Stomach smooth muscle (tissue), 2 donors: ENCODE results near the gene SMAD3.
A peak's percentile ranks its signal among the peaks of the same experiment; 100 is the strongest.

ENCODE experiments used
- H3K27ac ChIP-seq: one replicate; pipeline ENCODE4 v1.7.0; 2013; ENCODE audit warnings: mild to moderate bottlenecking, low read length, inconsistent platforms
- H3K27me3 ChIP-seq, 2 donors: one replicate each; pipeline ENCODE4 v1.7.0; 2013; ENCODE audit warnings: low read length in 2 of 2; ENCODE audit not compliant: insufficient read depth in 2 of 2, control insufficient read depth in 1 of 2
- H3K36me3 ChIP-seq, 2 donors: one replicate each; pipeline ENCODE4 v1.7.0; 2013; ENCODE audit warnings: low read length in 2 of 2; ENCODE audit not compliant: control insufficient read depth in 2 of 2, insufficient read depth in 2 of 2
- H3K4me1 ChIP-seq: one replicate; pipeline ENCODE4 v1.7.0; 2013; ENCODE audit warnings: low read length; ENCODE audit not compliant: control insufficient read depth, insufficient read depth
- H3K4me3 ChIP-seq, 2 donors: one replicate each; pipeline ENCODE4 v1.7.0; 2013; ENCODE audit warnings: low read length in 2 of 2
- H3K9ac ChIP-seq, 2 donors: one replicate each; pipeline ENCODE4 v1.7.0; 2013; ENCODE audit warnings: low read length in 2 of 2, mild to moderate bottlenecking in 1 of 2
- H3K9me3 ChIP-seq, 2 donors: one replicate each; pipeline ENCODE4 v1.7.0; 2013; ENCODE audit warnings: low read length in 2 of 2; ENCODE audit not compliant: control insufficient read depth in 2 of 2
- donor health status: healthy.
- donor health status: Pancreatic carcinoma.

The SMAD3 gene

DNA sequence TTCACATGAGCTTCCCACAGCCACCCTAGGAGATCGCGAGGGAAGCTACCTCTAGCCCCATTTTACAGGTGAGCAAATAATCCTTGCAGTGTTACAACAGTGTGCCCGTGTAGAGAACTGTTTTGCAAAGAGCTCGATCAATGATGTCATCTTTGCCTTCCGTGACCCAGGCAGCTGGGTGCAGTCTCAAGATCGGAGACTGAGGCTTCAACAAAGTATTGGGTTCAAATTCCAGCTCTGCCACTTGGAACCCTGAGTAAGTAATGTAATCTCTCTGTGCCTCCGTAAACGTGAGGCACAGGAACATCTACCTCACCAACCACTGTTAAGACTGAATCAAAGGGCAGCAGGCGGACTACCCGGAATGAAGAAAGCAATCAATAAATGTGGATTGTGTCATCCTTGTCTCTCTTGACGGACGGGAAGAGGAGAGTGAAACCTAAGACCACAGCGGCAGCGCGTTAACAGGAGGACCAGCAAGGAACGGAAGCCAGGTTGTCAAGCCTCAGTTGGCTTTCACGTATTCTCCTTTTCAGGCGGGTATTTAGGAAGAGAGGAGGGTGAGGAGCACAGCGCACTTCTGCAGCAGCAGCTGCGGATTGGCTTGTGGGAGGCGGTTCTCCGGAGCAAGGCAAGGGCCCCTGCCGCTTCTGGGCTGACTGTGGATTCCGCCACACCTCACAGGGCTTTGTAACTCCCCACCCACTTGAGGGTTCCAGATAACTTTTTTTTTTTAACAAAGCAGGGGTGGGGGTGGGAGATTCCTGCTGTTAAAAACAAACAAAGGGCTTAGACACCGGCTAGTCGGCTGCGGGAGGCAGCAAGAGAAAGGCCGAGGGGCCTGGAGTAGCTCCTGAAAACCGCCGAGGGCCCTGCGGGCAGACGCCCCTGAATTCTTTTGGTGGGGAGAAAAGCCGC, 1.5 kb upstream of the SMAD3 start:
- Histone ChIP-seq H3K36me3 (no peaks in the 10 kb centered on the region), H3K9me3 (no peaks in the 10 kb centered on the region), H3K9ac (no peak overlapping the region), H3K27ac (no peak overlapping the region), H3K27me3 (no peaks in the 10 kb centered on the region), H3K4me3 (no peak overlapping the region), H3K4me1 (peaks cover 25% of the 10 kb centered on the region)

DNA sequence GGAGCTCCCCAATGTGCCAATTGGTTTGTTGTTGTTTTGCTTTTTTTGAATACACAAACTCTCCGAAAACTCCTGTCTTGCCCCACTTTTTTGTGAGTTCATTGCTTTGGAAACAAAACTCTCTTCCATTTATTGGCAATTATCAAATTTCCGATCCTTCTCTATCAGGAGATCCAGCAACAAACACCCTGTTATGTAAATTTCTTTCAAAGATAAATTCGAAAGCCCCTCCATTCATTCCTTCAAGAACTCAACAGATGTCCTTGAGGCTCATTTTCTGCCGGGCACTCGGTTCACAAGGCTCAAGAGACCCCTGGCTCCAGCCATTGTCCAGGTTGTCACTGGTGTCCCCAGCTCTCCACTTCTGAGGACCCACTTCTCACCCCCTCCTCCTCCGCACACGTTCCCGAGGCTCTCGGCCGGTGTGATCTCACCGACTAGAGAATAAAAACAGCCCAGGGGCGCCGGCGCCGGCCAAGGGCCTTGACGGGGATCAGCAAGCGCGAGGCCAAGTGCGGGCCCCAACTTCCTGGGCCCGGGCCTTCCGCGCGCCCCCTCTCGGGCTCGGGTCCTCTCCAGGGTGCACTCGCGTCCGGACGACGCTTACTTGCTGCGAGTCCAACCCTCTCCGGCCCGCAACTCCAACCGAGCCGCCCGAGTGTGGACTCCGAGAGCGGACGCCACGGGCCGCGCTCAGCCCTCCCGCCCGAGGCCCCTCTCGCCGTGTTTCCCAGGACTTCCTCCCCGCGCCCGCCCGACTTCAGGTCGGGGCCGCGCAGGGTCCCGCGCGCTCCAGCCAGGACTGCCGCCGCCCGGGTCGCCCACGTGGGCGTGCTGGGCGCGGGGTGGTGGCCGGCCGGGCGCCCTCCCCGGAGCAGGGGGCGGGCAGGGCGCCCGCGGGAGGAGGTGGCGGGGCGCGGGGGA, 533 bp upstream of the SMAD3 start:
- Histone ChIP-seq H3K4me1 (peaks cover 29% of the 10 kb centered on the region), H3K4me3 (peak overlapping the region; percentile 37 to 89), H3K9ac (peak overlapping the region; percentile 70 to 74)

GRCh38 chr15:67066041-67066958, 898 bp downstream of the SMAD3 start:
- Histone ChIP-seq H3K9me3 (no peaks in the 10 kb centered on the region), H3K4me1 (peaks cover 29% of the 10 kb centered on the region), H3K27me3 (no peaks in the 10 kb centered on the region)

More for the DNA sequence above, 533 bp upstream of the SMAD3 start:
- no peaks in the 10 kb centered on the region for H3K27me3 ChIP-seq
- peak overlapping the region; percentile 70 for H3K27ac ChIP-seq
- H3K36me3 ChIP-seq, result no peaks in the 10 kb centered on the region
- H3K9me3 ChIP-seq, result no peaks in the 10 kb centered on the region

GRCh38 chr15:67066959-67067853, 1.8 kb downstream of the SMAD3 start:
- peak overlapping the region; percentile 80 to 95 for H3K9ac ChIP-seq
- H3K27ac ChIP-seq, result peak overlapping the region; percentile 73
- H3K9me3 ChIP-seq, result no peaks in the 10 kb centered on the region
- H3K4me3 ChIP-seq, result peak overlapping the region; percentile 89 to 94
- H3K4me1 ChIP-seq, result peaks cover 29% of the 10 kb centered on the region
- peaks cover 0 to 6% of the 10 kb centered on the region in 2 donors for H3K36me3 ChIP-seq
- no peaks in the 10 kb centered on the region for H3K27me3 ChIP-seq

More at GRCh38 chr15:67066041-67066958, 898 bp downstream of the SMAD3 start:
- Histone ChIP-seq H3K9ac (peak overlapping the region; percentile 80 to 95), H3K27ac (peak overlapping the region; percentile 73), H3K4me3 (peak overlapping the region; percentile 89 to 94), H3K36me3 (peaks cover 0 to 6% of the 10 kb centered on the region in 2 donors)

- Histone ChIP-seq H3K9me3 (no peaks in the 10 kb centered on the region), H3K4me3 (peak overlapping the region; percentile 89 to 94), H3K27ac (peak overlapping the region; percentile 73), H3K9ac (peak overlapping the region; percentile 80 to 95), H3K36me3 (peaks cover 0 to 6% of the 10 kb centered on the region in 2 donors), H3K4me1 (peaks cover 36% of the 10 kb centered on the region), H3K27me3 (no peaks in the 10 kb centered on the region)
Observed at GRCh38 chr15:67067930-67068551, 2.6 kb downstream of the SMAD3 start.

DNA sequence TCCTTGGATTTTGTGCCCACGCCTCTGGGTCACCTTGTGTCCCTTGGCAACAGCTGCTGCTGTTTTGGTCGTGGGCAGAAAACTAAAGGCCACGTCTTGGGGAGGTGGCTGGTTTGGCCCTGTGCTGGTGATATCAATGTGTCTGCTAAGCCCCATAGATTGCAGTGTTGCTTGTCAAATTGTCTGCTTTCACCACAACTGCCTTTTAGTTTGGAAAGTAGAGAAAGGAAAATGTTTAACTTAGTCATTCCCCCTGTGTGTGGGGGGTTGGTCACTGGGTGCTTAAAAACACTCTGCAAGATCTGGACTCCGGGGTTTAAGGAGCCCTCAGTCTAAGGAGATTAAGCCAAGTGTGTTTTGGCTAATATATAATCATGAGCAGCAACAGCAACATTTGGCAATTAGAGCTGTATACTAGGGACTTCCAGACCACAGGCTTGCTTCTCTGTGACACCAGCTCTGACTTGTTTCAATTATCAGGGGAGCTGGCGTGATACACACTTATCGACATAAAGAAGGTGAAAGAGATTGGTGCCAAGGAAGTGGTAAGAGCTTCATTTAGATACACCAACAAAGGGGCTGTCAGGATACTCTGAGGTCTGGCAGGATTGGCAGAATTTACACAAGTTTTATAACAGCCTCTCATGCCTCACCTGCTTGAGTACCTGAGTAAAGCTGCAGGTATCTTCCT, 3.5 kb downstream of the SMAD3 start:
- no peak overlapping the region for H3K9ac ChIP-seq
- H3K4me3 ChIP-seq, result no peak overlapping the region
- H3K4me1 ChIP-seq, result peaks cover 36% of the 10 kb centered on the region
- H3K27me3 ChIP-seq, result no peaks in the 10 kb centered on the region
- H3K27ac ChIP-seq, result no peak overlapping the region
- no peaks in the 10 kb centered on the region for H3K9me3 ChIP-seq
- H3K36me3 ChIP-seq, result peaks cover 0 to 6% of the 10 kb centered on the region in 2 donors

DNA sequence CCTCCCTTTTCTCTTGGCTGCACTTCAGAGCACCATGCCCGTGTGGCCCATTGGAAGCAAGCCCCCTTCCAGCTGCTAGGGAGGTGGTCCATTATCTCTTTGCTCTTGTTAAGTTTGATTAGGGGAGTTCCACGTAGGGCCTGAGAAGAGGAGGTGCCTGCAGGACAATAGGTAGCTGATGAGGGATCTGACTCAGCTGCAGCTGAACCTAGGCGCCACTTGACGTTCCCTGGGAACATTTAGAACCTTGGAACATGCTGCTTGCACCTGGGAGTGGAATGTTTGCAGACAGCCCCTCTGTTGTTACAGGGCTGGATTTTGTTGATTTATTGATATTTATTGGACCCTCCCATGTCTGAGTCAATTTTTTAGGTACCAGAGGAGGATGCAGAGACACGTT, 4.7 kb downstream of the SMAD3 start:
- Histone ChIP-seq H3K27ac (no peak overlapping the region), H3K36me3 (peaks cover 0 to 6% of the 10 kb centered on the region in 2 donors), H3K4me1 (peaks cover 32% of the 10 kb centered on the region), H3K27me3 (no peaks in the 10 kb centered on the region), H3K9me3 (no peaks in the 10 kb centered on the region), H3K4me3 (no peak overlapping the region), H3K9ac (no peak overlapping the region)

GRCh38 chr15:67070892-67071664, 5.7 kb downstream of the SMAD3 start:
- no peaks in the 10 kb centered on the region for H3K9me3 ChIP-seq

More at GRCh38 chr15:67070892-67071664, 5.7 kb downstream of the SMAD3 start:
- Histone ChIP-seq H3K4me1 (peaks cover 32% of the 10 kb centered on the region), H3K9ac (no peak overlapping the region), H3K36me3 (peaks cover 0 to 6% of the 10 kb centered on the region in 2 donors), H3K27ac (no peak overlapping the region), H3K27me3 (no peaks in the 10 kb centered on the region), H3K4me3 (no peak overlapping the region)
